Activated CD8-positive, alpha-beta memory T cell treated with anti-CD3 and anti-CD28 coated beads for 36 hours (primary cell): ENCODE measurements around the gene RNF187. TPM values are rescaled to one million over a fixed set of nuclear protein-coding genes. Genes with fewer than 3 reads are reported as not detected.

ENCODE experiments used
- CTCF ChIA-PET: fragments of 350-600 bp; sonication (Branson Sonifier 250); formaldehyde crosslinking; loops from one replicate; lab custom pipeline; 2021; ENCODE audit warnings: antibody characterized with exemption; lab: Charles Lee
- POLR2A ChIA-PET: fragments of 350-600 bp; sonication (Branson Sonifier 250); formaldehyde crosslinking; loops from one replicate; lab custom pipeline; 2021; ENCODE audit warnings: antibody characterized with exemption; lab: Charles Lee
- total RNA-seq, 2 experiments: library from RNA; stranded (reverse); gene quantifications; one replicate each; pipeline ENCODE4 v1.2.3, GENCODE V29; 2021

Gene RNF187
- total RNA-seq, 2 experiments from 2014 or later, result 135 to 143 TPM

GRCh38 chr1:228472655-228473054 lies 14.5 kb upstream of the RNF187 start:
- ChIA-PET POLR2A (interaction anchor here (0.5 to 1.8 kb wide), 4 partner anchors 10 to 91 kb away, joined by 3 to 6 read pairs (median 4); partner anchors contain the start of gene TRIM11), CTCF (interaction anchor here (0.7 to 3.5 kb wide), 6 partner anchors 9 to 40 kb away, joined by 3 to 16 read pairs (median 6); partner anchors contain the start of gene RNF187)

- CTCF ChIA-PET, result interaction anchor here (1.7 kb wide), 1 partner anchor 470 kb away, joined by 3 read pairs; no protein-coding TSS in a partner anchor
- POLR2A ChIA-PET, result no interaction called here
Observed at GRCh38 chr1:228474507-228474906, 12.7 kb upstream of the RNF187 start.

GRCh38 chr1:228475812-228476211 lies 11.4 kb upstream of the RNF187 start:
- ChIA-PET CTCF (interaction anchor here (1.7 kb wide), 1 partner anchor 472 kb away, joined by 3 read pairs; no protein-coding TSS in a partner anchor), POLR2A (interaction anchor here (0.6 to 0.8 kb wide), 2 partner anchors 11 to 334 kb away, joined by 3 to 4 read pairs; no protein-coding TSS in a partner anchor)

- POLR2A ChIA-PET, result interaction anchor here (2.5 kb wide), 1 partner anchor 19 kb away, joined by 26 read pairs; a partner anchor contains a TSS
- CTCF ChIA-PET, result interaction anchor here (1.3 kb wide), 1 partner anchor 13 kb away, joined by 4 read pairs; no protein-coding TSS in a partner anchor
Observed at GRCh38 chr1:228477263-228477662, 9.9 kb upstream of the RNF187 start.

GRCh38 chr1:228478326-228478725 lies 8.9 kb upstream of the RNF187 start:
- CTCF ChIA-PET, result interaction anchor here (2.7 kb wide), 1 partner anchor 20 kb away, joined by 13 read pairs; a partner anchor contains a TSS
- POLR2A ChIA-PET, result interaction anchor here (1.7 to 2.5 kb wide), 2 partner anchors 13 to 20 kb away, joined by 15 to 26 read pairs; a partner anchor contains a TSS

- CTCF ChIA-PET, result interaction anchor here (0.5 to 2.7 kb wide), 6 partner anchors 15 to 964 kb away, joined by 3 to 13 read pairs (median 4); a partner anchor contains a TSS
Observed at GRCh38 chr1:228478912-228479711, 8.1 kb upstream of the RNF187 start.

GRCh38 chr1:228483789-228484188 lies 3.4 kb upstream of the RNF187 start:
- POLR2A ChIA-PET, result no interaction called here

More at GRCh38 chr1:228478912-228479711, 8.1 kb upstream of the RNF187 start:
- POLR2A ChIA-PET, result interaction anchor here (0.6 to 2.5 kb wide), 4 partner anchors 14 to 350 kb away, joined by 5 to 26 read pairs (median 12); a partner anchor contains a TSS

GRCh38 chr1:228486596-228487335 lies 416 bp upstream of the RNF187 start:
- ChIA-PET CTCF (interaction anchor here (0.9 to 3.8 kb wide), 5 partner anchors 14 to 29 kb away, joined by 4 to 16 read pairs (median 8); a partner anchor contains a TSS), POLR2A (interaction anchor here (0.7 to 2.6 kb wide), 7 partner anchors 11 to 385 kb away, joined by 3 to 22 read pairs (median 4); a partner anchor contains a TSS)

More at GRCh38 chr1:228483789-228484188, 3.4 kb upstream of the RNF187 start:
- CTCF ChIA-PET, result interaction anchor here (0.6 to 0.7 kb wide), 2 partner anchors 25 to 28 kb away, joined by 3 read pairs; no protein-coding TSS in a partner anchor

- CTCF ChIA-PET, result interaction anchor here (0.7 to 3.8 kb wide), 5 partner anchors 13 to 100 kb away, joined by 3 to 16 read pairs (median 6); a partner anchor contains a TSS
- POLR2A ChIA-PET, result interaction anchor here (0.6 to 2.6 kb wide), 5 partner anchors 19 to 31 kb away, joined by 3 to 22 read pairs (median 3); a partner anchor contains a TSS
Observed at GRCh38 chr1:228488125-228488817, 1.1 kb downstream of the RNF187 start.

DNA sequence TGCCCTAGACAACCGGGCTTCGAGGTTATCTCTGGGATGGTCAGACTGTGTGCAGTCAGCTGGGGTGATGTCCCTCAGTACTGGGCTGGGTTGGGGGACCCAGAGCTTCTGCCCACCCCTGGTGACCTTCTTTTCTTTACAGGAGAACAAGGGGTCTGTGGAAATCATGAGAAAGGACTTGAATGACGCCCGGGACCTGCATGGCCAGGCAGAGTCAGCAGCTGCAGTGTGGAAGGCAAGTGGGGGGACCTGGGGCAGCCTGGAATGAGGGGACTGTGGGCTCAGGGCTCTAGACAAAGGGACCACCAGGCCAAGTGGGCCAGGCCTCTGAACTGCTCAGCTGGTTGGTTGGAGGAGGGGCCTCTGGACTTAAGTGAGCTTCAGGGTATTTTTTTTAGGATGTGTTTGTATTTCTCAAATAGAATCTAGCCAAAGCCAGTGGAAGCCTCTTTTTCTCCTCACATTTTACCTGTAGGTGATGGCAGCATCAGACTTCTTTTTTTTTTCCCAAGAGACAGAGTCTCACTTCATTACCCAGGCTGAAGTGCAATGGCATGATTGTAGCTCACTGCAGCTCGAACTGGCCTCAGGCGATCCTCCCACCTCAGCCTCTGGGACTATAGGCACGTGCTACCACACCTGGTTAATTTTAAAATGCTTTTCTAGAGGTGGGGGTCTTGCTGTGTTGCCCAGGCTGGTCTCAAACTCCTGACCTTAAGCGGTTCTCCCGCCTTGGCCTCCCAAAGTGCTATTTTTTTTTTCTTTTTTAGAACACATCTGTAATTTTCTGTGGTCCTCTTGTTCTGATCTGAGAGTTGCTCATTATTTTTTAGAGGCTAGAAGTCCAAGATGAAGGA lies 1.9 kb downstream of the RNF187 start:
- CTCF ChIA-PET, result interaction anchor here (1.7 to 3.8 kb wide), 3 partner anchors 12 to 31 kb away, joined by 6 to 16 read pairs (median 14); a partner anchor contains a TSS
- POLR2A ChIA-PET, result interaction anchor here (0.9 kb wide), 1 partner anchor 24 kb away, joined by 3 read pairs; no protein-coding TSS in a partner anchor

DNA sequence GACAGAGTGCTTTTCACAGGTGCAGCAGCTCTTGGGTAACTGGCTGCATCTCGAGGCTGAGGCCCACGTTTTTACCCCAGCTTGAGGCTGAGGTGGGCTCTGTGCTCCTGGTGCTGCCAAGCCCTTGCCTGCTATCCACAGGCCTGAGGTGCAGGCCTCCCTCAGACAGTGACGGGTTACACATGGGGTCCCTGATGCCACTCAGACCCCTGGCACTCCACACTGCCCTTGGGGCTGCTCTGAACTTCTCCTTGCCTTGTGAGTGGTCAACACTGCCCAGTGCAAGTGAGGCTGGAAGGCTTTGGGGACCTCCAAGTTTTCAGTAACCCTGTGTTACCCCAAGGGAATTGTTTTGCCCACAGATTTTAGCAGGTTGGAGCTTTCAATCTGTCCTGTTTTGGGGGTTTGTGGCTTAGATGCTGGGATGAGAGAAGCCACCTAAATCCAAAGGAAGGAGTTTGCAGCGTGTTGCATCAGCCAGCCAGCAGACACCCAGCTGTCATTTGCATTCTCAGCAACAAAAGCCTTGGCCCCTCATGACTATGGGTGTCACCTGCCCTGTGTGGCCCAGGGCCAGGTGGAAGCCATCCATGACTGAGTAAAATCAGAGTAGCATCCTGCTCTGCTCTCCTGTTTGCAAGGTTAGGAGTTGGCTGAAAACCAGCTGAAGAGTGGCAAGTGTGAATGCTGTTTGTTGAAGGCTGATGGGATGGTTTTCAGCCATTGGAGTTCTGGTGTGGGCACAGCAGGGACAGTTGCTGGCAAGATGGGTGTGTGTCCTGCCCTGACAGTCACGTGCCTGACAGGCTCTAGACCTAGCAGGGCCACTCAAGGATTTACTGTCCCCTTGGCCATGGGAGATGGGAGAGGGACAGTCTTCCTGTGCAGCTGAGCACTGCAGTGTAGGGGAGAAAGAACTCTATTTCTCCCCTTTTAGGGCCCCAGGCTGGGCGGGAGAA lies 3.2 kb downstream of the RNF187 start:
- ChIA-PET CTCF (interaction anchor here (0.7 to 2.9 kb wide), 2 partner anchors 10 to 247 kb away, joined by 3 to 14 read pairs; no protein-coding TSS in a partner anchor), POLR2A (interaction anchor here (0.9 to 1.4 kb wide), 2 partner anchors 11 to 32 kb away, joined by 4 to 8 read pairs; a partner anchor contains a TSS)

DNA sequence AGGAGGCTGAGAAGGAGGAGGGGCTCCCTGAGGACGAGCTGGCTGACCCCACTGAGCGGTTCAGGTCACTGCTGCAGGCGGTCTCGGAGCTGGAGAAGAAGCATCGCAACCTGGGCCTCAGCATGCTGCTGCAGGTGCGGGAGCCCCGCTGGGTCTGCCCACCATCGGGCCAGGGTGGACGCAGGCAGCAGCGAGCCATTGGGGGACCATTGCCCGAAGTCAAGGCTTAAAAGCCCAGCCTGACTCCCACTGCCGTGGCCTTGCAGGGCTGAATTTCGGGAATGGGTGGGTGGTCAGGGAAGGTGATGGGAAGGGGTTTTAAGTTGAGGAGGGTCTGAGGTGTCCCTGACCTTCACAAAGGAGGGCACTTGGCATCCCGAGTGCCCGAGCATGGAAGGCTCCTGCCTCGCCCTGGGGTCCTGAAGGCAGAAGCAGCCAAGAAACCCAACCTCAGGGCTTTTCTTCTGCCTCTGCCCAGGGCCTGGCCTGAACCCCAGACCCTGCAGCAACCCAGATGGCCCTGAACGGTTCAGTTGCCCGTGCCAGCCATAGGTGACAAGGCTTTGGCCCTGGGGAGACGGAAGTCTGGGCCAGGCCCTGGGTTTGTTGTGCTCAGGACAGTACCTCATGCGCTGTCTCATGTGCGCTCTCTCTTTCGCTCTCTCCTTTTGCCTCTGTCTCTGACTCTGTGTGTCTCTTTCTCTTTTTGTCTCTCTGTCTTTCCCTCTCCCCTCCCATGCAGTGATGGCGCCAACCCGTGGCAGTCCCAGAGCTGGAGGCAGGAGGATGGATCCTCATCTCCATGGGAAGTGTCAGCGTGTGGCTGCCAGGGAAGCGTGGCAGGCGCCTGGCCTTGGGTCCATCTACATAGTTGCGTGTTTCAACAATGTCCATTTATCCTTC lies 6.2 kb downstream of the RNF187 start:
- ChIA-PET POLR2A (no interaction called here), CTCF (no interaction called here)

- CTCF ChIA-PET, result no interaction called here
- POLR2A ChIA-PET, result no interaction called here
Observed at GRCh38 chr1:228494044-228494353, 6.8 kb downstream of the RNF187 start.

GRCh38 chr1:228494391-228494790 lies 7.2 kb downstream of the RNF187 start:
- ChIA-PET CTCF (no interaction called here), POLR2A (no interaction called here)
